HG02973 (cell line): ENCODE data around the gene NXF1.
A peak's percentile ranks its signal among the peaks of the same experiment; 100 is the strongest.
"Not testable (repeated sequence)": the region's sequence is repeated elsewhere in the genome, so short reads cannot be mapped to it uniquely, and the experiment has no call there.

Source experiments
- ATAC-seq: cut with Tn5 transposase; IDR thresholded peaks from one replicate; pipeline ENCODE4 v1.9.1; 2021; ENCODE audit warnings: moderate library complexity; ENCODE audit not compliant: unreplicated experiment

The NXF1 gene

DNA sequence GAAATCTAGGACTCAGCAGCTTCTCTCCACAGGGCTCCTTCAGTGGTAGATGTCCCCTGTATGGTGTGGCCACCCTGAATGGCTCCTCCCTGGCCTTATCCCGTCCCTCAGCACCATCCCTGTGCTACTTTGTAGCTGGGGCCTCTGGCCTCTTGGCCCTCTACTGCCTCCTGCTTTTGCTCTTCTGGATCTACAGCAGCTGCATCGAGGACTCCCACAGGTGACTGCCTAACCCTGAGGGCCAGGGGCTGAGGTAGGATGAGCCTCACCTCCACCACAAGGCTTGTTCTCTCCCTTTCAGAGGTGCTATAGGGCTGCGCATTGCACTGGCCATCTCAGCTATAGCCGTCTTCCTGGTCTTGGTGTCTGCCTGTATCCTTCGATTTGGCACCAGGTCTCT, 16.2 kb downstream of the NXF1 start:
- no peak for ATAC-seq

DNA sequence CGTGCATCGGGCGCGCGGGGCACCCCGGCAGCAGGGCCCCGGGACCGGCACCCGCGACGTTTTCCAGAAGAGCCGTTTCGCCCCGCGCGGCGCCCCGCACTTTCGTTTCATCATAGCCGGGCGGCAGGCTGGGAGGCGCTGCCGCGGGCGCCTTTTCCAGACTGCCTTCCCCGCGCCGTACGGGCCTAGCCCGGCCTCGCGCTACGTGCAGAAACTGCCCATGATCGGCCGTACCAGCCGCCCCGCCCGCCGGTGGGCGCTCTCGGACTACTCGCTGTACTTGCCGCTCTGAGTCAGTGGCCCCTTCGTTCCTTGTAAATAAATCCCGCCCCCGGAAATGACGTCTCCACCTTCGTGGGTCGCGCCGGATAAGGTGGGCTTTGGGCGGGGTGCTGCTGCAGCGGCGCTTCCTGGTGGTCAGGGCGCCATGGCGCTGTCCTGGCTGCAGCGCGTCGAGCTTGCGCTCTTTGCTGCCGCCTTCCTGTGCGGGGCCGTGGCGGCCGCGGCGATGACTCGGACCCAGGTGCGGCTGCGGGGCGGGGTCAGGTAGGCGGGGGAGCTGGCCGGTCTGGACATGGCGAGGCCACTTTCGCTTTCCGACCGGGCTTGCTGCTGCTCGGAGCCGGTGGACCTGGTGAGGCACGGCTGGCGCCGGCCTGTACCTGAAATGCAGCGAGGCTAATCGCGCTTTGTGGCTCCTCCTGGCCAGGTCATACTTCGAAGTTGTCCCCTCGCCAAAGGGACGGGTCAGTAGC, 18.1 kb downstream of the NXF1 start, which contains the start of gene TMEM179B:
TSS of gene TMEM179B (plus strand) at position 398 of the 755 bp plus-strand sequence. CDS start at position 428, 30 bp downstream.
- ATAC-seq = peak; percentile 45

DNA sequence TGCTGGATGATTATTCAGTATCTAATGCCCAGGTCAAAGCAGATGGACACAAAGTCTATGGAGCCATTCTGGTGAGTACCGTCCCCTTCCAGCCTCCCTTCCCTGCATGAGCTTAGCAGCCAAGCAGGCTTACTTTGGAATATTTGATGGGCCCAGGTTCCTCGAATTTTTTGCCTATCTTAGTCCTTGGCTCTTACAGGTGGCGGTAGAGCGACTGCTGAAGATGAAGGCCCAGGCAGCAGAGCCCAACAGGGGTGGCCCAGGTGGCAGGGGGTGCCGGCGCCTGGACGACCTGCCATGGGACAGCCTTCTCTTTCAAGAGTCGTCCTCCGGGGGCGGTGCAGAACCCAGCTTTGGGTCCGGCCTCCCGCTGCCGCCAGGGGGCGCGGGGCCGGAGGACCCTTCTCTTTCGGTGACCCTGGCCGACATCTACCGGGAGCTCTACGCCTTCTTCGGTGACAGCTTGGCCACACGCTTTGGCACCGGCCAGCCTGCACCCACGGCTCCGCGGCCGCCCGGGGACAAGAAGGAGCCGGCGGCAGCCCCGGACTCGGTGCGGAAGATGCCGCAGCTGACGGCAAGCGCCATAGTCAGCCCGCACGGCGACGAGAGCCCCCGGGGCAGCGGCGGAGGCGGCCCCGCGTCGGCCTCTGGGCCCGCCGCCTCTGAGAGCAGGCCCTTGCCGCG, 18.8 kb downstream of the NXF1 start:
- ATAC-seq = peak; percentile 64

DNA sequence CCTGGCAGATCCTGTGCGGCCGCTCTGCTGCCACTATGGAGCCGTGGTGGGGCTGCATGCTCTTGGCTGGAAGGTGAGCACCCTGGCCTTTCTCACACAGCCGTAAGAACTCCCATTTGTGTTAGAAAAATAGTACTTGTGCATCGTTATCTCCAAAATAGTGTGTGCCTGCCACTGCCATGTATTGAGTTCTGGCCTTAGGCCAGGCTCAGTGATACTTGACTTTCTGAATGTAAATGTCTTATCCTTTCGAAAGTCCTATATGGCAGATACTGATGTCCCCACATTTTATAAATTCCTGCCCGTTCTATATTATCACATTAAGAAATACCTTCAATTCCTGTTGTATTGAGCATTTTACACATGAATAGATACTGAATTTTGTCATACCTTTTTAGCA, 22.5 kb downstream of the NXF1 start:
- no peak for ATAC-seq

DNA sequence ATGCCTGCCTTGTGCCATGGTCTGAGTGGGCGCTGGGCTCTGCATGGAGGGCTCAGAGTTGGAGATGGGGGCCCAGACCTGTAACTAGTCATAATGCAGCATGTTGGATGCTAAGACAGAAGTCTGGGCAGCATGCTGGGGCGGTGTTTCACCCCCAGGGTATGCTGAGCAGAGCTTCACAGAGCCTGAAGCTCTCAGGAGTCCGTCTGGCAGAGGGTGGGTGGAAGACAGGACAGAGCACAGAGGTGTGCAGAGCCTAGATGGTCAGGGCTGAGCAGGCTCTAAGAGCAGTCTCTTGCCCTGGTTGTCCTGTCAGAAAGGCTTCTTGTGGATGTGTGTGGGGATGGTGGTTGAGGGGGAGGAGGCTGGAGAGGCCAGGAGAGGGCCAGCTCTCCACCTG, 26.8 kb downstream of the NXF1 start:
- ATAC-seq = no peak

DNA sequence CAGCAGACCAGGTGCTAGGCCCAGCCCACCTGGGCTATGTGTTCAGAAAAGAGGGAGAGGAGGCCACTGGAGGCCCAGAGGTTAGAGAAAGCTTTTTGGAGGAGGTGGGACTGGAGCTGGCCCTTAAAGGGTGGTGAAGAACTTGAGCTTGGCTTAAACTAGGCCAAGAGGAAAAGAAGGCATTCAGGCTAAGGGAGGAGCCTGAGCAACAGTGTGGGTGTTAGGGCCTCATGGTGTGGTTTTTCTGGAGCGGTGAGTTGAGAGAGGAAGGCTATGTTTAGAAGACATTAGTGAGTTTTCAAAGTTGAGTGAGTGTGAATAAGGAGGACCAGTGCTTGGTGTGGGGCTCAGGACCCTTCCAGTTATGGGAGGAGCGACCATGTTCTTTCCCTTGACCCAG, 27.9 kb downstream of the NXF1 start:
- ATAC-seq = no peak

DNA sequence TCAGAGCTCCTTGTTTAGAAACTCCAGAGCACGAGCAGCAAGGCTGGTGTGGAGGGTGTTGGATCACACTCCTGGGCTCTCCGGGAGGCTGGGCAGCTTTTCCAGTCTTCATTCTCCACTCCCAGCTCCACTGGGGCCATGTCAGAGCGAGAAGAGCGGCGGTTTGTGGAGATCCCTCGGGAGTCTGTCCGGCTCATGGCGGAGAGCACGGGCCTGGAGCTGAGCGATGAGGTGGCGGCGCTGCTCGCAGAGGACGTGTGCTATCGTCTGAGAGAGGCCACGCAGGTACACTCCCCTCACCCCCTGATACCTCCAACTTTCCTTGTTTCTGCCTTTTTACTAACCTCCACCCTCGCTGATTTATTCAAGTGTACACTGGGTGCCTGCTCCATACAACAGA, 29.6 kb downstream of the NXF1 start:
- no peak for ATAC-seq

DNA sequence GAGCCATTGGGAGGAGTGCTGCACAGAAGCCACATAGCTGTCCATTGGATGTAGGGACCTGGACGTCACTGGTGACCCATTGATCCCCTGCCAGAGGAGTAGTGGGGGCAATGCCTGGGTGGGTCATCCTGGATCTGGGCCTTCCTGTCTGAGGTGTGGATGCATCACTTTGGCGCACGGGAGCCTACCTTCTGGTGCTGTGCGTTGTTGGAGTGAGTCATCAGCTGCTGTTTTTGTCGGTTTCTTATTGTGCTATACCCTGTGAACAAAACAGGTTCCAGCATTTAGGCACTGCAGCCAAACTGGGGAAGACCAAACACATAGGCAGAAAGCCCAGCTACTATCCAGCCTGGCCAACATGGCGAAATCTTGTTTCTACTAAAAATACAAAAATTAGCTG, 30.8 kb downstream of the NXF1 start:
- ATAC-seq = no peak

DNA sequence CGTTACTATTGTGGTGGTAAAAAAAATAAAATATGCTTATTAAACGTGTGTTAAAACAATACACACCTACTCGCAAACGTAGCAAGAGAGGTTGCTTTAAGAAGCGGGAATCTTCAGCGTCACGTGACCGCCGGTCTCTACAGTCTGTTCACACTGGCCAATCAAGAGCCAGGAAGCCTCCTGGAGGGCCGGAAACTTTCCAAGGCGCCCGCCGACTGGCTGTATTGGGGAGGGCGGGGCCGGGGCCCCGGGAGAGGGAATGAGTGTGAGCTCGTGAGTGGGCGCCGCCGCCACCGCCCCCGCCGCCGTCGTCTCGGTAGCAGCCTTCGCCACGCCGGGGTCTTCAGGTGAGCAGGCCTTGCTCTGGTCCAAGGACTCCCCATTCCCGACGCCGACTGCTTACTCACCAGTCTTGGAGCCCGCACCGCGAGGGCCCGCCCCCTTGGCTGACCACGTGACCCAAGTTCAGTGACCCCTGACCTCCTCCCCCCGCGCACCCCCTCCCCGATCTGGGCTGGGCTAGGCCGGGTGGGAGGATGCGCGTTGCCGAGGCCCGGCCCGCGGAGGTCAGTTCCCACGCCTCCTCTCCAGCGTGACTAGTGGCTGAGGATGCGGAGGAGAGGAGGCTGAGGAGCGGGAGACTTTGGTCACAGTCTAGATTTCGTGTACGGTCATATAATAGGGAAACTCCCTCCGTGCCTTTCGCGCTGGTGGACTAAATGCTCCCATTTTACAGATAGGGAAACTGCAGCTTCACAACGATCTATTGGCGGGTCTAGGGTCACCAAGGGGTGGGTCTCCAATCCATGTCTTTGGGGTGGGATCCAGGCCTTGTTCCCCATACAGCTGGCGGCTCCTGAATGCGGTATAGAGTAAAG, 33.9 kb downstream of the NXF1 start, which contains the start of gene TAF6L:
TSS of gene TAF6L (plus strand) at position 253 of the 878 bp plus-strand sequence. CDS start 4,388 bp downstream, outside the sequence.
- ATAC-seq = peak; percentile 62

DNA sequence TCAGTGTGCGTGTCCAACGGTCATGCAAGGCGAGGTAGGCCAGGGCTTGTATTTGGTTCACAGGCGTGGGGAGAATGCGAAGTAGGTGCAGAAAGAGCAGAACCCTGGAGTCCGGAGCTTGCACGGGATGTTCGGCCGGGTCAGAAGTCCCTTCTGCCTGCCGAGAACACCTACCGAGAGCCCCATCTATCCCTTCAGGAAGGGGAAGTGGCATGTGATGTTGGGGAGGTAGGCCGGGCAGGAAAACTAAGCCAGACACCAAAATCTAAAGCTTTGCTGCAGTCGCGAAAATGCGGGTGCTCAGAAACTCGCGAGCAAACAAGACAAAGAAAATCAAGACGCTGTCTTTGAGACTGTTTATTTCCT, 34.5 kb downstream of the NXF1 start:
- no peak for ATAC-seq

DNA sequence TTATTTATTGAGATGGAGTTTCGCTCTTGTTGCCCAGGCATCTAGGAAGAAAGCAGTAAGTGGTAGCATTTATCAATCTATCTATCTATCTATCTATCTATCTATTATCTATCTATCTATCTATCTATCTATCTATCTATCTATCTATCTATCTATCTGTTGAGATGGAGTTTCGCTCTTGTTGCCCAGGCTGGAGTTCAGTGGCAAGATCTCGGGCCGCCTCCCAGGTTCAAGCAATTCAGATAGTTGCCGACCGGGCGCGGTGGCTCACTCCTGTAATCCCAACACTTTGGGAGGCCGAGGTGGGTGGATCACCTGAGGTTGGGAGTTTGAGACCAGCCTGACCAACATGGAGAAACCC, 44.4 kb downstream of the NXF1 start:
- ATAC-seq = not testable (repeated sequence)

DNA sequence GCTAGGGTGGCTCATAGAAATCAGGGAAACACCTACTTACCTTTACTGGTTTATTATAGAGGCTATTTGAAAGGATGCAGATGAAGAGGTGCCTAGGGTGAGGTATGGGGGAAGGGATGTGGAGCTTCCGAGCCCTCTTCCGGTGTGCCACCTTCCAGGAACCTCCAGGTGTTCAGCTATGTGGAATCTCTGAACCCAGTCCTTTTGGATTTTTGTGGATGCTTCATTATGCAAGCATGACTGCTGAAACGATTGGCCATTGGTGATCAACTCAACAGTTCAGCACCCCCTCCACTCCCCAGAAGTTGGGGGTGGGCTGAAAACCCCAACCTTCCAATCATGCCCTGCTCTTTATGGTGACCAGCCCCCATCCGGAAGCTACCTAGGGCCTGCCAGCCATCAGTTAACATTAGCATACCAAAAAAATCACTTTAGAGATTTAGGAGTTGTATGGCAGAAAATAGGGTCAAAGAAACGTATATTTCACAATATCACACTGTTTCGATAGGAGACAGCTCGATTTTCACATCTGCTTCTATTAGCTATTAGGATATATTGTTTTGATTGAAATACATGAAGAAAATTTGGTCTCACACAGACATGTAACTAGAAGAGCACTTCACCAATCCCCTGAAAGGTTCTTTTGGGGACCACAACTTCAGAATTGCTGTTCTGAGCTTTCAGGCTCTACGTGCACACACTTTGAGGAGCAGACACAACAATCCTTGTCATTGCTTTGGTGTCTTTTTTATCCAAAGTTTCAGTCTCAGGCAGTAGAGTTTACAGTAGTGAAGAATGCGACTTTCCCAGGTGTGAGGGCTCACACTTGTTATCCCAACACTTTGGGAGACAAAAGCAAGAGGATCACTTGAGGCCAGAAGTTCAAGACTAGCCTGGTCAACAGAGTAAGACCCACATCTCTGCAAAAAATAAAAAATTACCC, 47.1 kb downstream of the NXF1 start:
- no peak for ATAC-seq

DNA sequence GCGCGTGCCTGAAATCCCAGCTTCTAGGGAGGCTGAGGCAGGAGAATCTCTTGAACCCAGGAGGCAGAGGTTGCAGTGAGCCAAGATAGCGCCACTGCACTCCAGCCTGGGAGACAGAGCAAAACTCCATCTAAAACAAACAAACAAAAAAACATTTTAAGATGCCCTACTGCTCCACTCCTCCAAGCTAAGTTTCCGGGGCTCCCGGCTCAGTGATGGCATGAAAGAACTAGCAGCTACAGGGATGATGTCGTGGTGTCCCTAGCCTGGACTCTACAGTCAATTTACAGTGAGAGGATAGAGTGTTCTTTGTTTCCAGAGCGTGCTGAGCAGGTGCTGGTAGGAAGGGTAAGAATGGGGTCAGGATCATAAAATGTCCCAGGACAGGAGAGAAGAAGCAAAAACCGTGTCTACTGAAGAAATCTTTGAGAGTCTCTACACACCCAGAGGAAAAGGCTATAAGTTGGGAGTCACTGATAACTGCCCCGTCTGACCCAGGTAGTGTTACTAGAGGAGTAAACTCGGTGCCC, 50.1 kb downstream of the NXF1 start:
- ATAC-seq = no peak

DNA sequence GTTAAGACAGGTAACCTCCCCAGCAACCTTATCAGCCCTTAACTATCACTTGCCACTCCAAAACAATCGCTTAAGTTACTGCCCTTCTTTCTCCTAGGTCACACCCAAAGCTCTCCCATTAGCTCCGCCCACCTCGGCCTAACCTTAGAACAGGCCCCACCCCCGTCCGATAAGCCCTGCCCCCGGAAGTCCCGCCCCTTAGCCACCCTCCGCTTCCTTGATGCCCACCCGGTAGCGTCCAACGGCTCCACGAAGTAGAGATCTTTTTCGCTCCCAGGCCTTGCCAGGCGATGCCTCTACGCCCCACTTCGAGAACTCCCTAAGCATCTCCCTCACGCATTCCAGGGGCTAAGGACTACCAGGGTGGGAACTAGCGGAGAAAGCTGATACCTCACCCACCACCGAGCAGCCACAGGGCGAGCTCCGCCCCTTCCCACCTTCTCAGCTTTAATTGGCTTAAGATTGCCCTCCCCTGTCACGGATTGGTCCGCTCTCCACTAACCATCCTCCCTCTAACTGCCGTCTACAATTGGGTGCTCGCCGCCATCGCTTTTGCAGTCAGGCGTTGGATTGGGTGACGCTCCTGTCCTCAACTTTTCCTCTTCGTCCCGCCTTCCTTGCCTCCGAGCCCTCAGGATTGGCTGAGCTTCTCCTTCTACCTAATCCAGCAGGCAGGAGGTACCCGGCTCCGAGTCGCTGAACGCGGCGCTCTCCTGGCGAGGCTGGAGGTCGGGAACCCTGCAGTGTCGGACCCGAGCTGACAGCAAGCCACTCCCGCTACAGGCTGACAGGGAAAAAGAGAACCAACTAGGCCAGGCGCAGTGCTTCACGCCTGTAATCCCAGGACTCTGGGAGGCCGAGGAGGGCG, 51.3 kb downstream of the NXF1 start, which contains the start of gene ZBTB3:
TSS of gene ZBTB3 (minus strand) at position 425 of the 868 bp plus-strand sequence. CDS start 496 bp downstream, outside the sequence.
- peak; percentile 88 for ATAC-seq

DNA sequence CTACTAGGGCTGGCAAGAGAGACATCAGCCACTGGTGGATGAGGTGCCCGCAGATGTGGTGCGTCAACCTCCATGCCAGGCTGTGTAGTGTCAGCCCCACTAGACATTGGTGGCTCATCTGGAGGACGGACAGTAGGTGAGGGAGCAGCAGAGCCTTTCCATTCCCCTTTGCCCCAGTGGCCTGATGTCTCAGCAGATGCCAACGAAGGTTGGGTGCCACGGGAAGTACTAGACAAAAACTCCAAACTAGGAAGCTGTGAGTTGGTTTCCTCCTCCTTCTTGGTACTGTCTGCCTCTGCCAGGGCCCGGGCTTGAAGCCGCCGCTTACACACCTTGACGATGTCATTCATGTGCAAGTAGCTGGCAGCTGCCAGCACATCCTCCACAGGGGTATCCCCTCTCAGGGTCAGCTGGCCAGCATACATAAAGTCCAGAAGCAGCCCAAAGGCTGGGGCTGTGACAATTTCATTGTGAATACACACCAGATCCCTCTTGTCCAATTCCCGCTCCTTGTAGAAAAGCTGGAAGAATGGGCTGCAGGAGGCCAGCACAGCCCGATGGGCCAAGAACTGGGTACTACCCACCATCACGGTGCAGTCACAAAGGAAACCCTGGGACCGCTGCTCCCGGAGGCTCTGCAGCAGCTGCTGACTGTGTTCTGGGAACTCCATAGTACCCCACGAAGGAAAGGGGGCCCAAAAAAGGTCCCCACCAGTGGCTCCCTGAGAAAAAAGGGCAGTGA, 52.1 kb downstream of the NXF1 start:
- no peak for ATAC-seq

DNA sequence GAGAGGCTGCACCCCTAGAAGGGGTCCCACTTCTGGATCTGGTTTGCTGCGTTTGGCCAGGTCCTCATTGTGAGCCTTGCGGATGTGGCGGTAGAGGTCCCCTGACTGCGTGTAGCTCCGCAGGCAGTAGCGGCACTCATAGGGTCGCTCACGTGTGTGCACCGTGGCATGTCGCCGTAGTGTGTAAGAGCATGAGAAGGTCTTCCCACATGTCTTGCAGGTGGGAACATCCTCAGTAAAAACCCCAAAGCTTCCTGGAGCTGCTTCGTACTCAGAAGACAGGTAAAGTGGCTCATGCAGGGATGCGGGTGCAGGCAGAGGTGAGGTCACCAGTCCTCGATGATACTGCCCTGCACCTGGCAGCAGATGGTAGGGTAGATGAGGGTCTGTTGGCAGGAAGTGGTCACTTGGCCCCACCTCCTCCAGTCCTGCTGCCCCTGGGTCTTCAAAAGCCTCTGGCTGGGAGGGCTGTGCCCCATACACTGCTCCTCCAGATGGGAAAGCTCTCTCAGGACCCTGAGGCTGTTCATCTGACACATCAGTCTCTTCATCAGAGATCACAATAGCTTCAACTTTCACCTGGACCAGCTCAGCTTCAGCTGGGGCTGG, 53.0 kb downstream of the NXF1 start:
- ATAC-seq = no peak

DNA sequence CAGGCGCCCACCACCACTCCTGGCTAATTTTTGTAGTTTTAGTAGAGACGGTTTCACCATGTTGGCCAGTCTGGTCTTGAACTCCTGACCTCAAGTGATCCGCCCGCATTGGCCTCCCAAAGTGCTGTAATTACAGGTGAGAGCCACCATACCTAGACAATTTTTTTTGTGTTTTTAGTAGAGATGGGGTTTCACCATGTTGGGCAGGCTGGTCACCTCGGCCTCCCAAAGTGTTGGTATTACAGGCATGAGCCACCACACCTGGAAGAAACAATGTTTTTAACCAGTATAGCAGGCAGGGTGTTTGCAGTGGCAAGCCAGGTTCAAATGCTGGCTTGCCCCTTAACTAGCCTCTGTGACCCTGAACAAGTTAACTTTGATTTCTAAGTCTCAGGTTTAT, 55.3 kb downstream of the NXF1 start:
- ATAC-seq = not testable (repeated sequence)
